BLaER1 treated with 17β-estradiol and CSF1 and Interleukin-3, amounts not matched to agents 10 nM and 100 nM (cell line): ENCODE data around the gene RHO.

Experiments used
- H3K27ac ChIP-seq, 11 experiments: shearing (Covaris generic); formaldehyde crosslinking; 2 replicates each; pipeline ENCODE4 v1.8.1; 2022
- H3K27me3 ChIP-seq, 11 experiments: shearing (Covaris generic); formaldehyde crosslinking; 2 replicates each; pipeline ENCODE4 v1.8.1; 2022
- H3K36me3 ChIP-seq, 11 experiments: shearing (Covaris generic); formaldehyde crosslinking; 2 replicates each; pipeline ENCODE4 v1.8.1; 2022
- H3K4me1 ChIP-seq, 10 experiments: shearing (Covaris generic); formaldehyde crosslinking; 2 replicates each; pipeline ENCODE4 v1.8.1; 2022
- H3K4me2 ChIP-seq, 11 experiments: shearing (Covaris generic); formaldehyde crosslinking; 2 replicates each; pipeline ENCODE4 v1.8.1; 2022
- H3K4me3 ChIP-seq, 10 experiments: shearing (Covaris generic); formaldehyde crosslinking; 2 replicates each; pipeline ENCODE4 v1.8.1; 2022
- H3K9ac ChIP-seq, 11 experiments: shearing (Covaris generic); formaldehyde crosslinking; 2 replicates each; pipeline ENCODE4 v1.8.1; 2022
- H3K9me3 ChIP-seq, 11 experiments: shearing (Covaris generic); formaldehyde crosslinking; replicated peaks in 1 of 11; 2 replicates each; pipeline ENCODE4 v1.8.1; 2022
- H4K20me1 ChIP-seq, 11 experiments: shearing (Covaris generic); formaldehyde crosslinking; 2 replicates each; pipeline ENCODE4 v1.8.1; 2022
- Cebpa-rat ChIP-seq, 11 experiments: shearing (Covaris generic); IDR thresholded peaks; 2 replicates each; pipeline ENCODE4 v1.8.1; 2022

Gene RHO

GRCh38 chr3:129571605-129572547 lies 43.4 kb downstream of the RHO start:
- Histone ChIP-seq H3K9me3 (no peaks in the 10 kb centered on the region), H3K4me1 (peaks cover 28 to 63% (median 52%) of the 10 kb centered on the region in 10 experiments), H3K9ac (peak overlapping the region in 3 of 11 experiments; percentile 5 to 16 (median 14); a peak in 2 of 22 replicates), H4K20me1 (peaks cover 0 to 70% (median 0%) of the 10 kb centered on the region in 11 experiments; a peak in 8 of 22 replicates), H3K27me3 (no peaks in the 10 kb centered on the region), H3K36me3 (peaks cover 66 to 98% (median 77%) of the 10 kb centered on the region in 11 experiments), H3K4me3 (no peak overlapping the region), H3K4me2 (no peak overlapping the region), H3K27ac (peak overlapping the region in 1 of 11 experiments; percentile 97; a peak in 1 of 22 replicates)
- TF ChIP-seq Cebpa-rat (IDR thresholded peaks at IDR 0.05) = no peak

DNA sequence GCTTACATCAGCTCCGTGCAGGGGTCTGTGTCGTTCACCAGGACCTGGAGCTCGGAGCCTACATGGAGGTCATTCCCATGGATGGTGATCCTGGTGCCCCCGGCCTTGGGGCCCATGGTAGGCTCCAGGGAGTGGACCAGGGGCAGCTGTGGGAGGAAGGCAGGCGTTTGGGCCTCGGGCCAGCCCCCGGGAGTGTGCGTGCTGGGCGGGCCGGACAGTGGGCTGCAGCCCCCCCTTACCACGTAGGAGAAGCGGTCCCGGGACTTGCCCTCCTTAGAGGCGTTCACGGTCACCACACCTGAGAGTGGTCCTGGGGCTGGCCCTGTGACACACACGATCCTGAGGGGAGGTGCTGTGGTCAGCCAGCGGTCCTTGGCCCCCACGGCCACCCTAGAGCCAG lies 44.2 kb downstream of the RHO start:
- H3K4me1 ChIP-seq = peaks cover 36 to 71% (median 60%) of the 10 kb centered on the region in 10 experiments
- no peak overlapping the region for H3K4me3 ChIP-seq
- no peaks in the 10 kb centered on the region for H3K9me3 ChIP-seq
- no peak for TF ChIP-seq Cebpa-rat (IDR thresholded peaks at IDR 0.05)
- H3K27me3 ChIP-seq = no peaks in the 10 kb centered on the region
- peak overlapping the region in 1 of 11 experiments; percentile 14; a peak in 1 of 22 replicates for H3K9ac ChIP-seq
- peak overlapping the region in 4 of 11 experiments; percentile 1 to 97 (median 92); a peak in 7 of 22 replicates for H3K4me2 ChIP-seq
- peaks cover 59 to 93% (median 70%) of the 10 kb centered on the region in 11 experiments for H3K36me3 ChIP-seq
- peaks cover 0 to 62% (median 0%) of the 10 kb centered on the region in 11 experiments; a peak in 8 of 22 replicates for H4K20me1 ChIP-seq
- peak overlapping the region in 2 of 11 experiments; percentile 95 to 97; a peak in 4 of 22 replicates for H3K27ac ChIP-seq

DNA sequence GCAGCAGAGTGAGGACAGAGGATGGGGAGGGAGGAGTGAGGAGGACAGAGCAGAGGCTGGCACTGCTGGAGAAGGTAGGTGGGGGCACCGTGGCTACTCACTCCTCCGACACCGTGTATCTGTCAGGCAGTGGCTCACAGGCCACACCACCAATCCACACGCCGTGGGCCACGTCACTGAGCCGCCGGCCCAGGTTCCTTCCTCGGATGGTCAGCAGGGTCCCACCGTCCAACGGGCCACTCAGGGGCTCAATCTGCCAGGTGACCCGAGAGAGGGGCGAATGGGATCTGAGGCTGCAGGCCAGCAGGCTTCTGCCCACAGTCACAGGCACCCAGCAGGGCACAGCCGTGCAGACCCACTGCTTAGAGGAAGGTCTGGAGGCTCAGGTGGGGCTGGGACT lies 45.1 kb downstream of the RHO start:
- no peak for TF ChIP-seq Cebpa-rat (IDR thresholded peaks at IDR 0.05)
- Histone ChIP-seq H3K27ac (peak overlapping the region in 6 of 11 experiments; percentile 91 to 97 (median 94); a peak in 11 of 22 replicates), H3K4me2 (peak overlapping the region in 8 of 11 experiments; percentile 4 to 98 (median 92); a peak in 14 of 22 replicates), H3K9ac (peak overlapping the region in 3 of 11 experiments; percentile 1 to 28 (median 25); a peak in 3 of 22 replicates), H3K9me3 (no peaks in the 10 kb centered on the region), H3K4me3 (no peak overlapping the region), H4K20me1 (peaks cover 0 to 60% (median 0%) of the 10 kb centered on the region in 11 experiments; a peak in 8 of 22 replicates), H3K36me3 (peaks cover 56 to 92% (median 63%) of the 10 kb centered on the region in 11 experiments), H3K4me1 (peaks cover 44 to 79% (median 69%) of the 10 kb centered on the region in 10 experiments), H3K27me3 (no peaks in the 10 kb centered on the region)

DNA sequence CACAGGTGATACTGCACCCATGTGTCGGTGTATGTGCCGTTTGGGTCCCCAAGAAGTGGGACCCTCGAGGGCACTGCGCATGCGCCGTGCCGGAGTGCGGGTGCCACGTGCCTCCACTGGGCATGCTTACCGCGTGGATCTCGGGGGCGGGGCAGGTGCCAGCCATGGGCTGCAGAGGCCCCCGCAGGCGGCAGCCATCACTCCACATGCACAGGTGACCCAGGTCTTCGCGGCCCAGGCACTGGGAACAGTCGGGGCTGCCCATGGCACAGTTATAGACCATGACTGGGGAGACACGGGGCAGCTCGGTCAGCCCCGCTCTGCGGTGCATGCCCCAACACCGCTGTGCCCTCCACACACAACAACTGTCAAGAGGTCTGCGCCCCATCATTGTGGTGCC lies 45.8 kb downstream of the RHO start:
- no peak for TF ChIP-seq Cebpa-rat (IDR thresholded peaks at IDR 0.05)
- H3K4me3 ChIP-seq = no peak overlapping the region; a peak in 1 of 20 replicates
- H3K9ac ChIP-seq = peak overlapping the region; percentile 43 to 91 (median 82); a peak in 19 of 22 replicates
- no peaks in the 10 kb centered on the region for H3K9me3 ChIP-seq
- H3K27me3 ChIP-seq = no peaks in the 10 kb centered on the region
- H3K27ac ChIP-seq = peak overlapping the region; percentile 39 to 97 (median 93); a peak in 20 of 22 replicates
- H3K4me1 ChIP-seq = peaks cover 52 to 87% (median 76%) of the 10 kb centered on the region in 10 experiments
- peaks cover 0 to 60% (median 0%) of the 10 kb centered on the region in 11 experiments; a peak in 8 of 22 replicates for H4K20me1 ChIP-seq
- H3K4me2 ChIP-seq = peak overlapping the region; percentile 80 to 98 (median 88); a peak in 20 of 22 replicates
- H3K36me3 ChIP-seq = peaks cover 49 to 92% (median 56%) of the 10 kb centered on the region in 11 experiments

DNA sequence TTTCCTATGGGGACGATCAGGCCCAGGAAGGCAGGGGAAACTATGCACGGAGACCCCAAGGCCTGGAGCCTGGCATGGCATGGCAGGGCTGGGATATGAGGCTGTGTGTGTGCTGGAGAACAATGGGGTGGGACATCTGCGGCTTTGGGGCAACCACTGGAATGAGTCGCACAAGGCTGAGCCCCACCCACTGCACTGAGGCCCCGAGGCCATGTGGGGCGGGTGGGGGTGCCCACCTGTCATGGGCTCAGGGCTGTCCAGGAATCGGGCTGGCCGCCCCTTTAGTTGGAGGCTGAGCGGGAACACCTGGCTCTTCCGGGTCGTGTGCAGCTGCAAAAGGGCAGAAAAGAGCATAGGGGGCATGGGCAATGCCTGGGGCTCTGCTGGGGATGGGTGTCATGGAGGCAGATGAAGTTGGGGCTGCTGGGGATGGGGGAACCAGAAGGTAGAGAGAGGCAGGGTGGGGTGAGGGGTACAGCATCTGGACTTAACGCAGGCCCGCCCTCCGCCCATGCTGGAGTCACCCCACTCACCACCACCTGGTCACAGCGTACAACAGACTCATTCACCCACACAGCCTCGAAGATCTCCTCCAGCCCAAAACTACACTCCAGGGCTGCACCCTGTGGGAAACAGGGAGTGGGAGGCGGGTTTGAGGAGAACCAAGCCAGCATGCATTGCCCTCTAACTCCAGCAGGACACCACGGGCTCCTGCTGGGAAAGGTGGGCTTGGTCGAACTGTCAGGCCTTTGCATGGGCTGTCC lies 47.0 kb downstream of the RHO start:
- H3K27ac ChIP-seq = peak overlapping the region; percentile 80 to 97 (median 93); a peak in 21 of 22 replicates
- no peaks in the 10 kb centered on the region for H3K9me3 ChIP-seq
- no peaks in the 10 kb centered on the region for H3K27me3 ChIP-seq
- H4K20me1 ChIP-seq = peaks cover 0 to 52% (median 0%) of the 10 kb centered on the region in 11 experiments; a peak in 7 of 22 replicates
- peak overlapping the region; percentile 80 to 98 (median 88) for H3K4me2 ChIP-seq
- H3K9ac ChIP-seq = peak overlapping the region; percentile 57 to 91 (median 82)
- H3K4me1 ChIP-seq = peaks cover 64 to 97% (median 85%) of the 10 kb centered on the region in 10 experiments
- peak overlapping the region in 2 of 10 experiments; percentile 22 to 69; a peak in 3 of 20 replicates for H3K4me3 ChIP-seq
- no peak for TF ChIP-seq Cebpa-rat (IDR thresholded peaks at IDR 0.05)
- peaks cover 42 to 92% (median 53%) of the 10 kb centered on the region in 11 experiments for H3K36me3 ChIP-seq

GRCh38 chr3:129575997-129576384 lies 47.6 kb downstream of the RHO start:
- TF ChIP-seq Cebpa-rat (IDR thresholded peaks at IDR 0.05) = no peak
- H3K36me3 ChIP-seq = peaks cover 38 to 92% (median 53%) of the 10 kb centered on the region in 11 experiments
- peaks cover 0 to 52% (median 0%) of the 10 kb centered on the region in 11 experiments; a peak in 7 of 22 replicates for H4K20me1 ChIP-seq
- H3K27ac ChIP-seq = peak overlapping the region; percentile 80 to 97 (median 93); a peak in 21 of 22 replicates
- peak overlapping the region; percentile 80 to 98 (median 88) for H3K4me2 ChIP-seq
- H3K4me3 ChIP-seq = peak overlapping the region in 3 of 10 experiments; percentile 8 to 69 (median 39); a peak in 3 of 20 replicates
- no peaks in the 10 kb centered on the region for H3K9me3 ChIP-seq
- peaks cover 69 to 98% (median 88%) of the 10 kb centered on the region in 10 experiments for H3K4me1 ChIP-seq
- H3K9ac ChIP-seq = peak overlapping the region; percentile 57 to 91 (median 82); a peak in 20 of 22 replicates
- no peaks in the 10 kb centered on the region for H3K27me3 ChIP-seq

GRCh38 chr3:129576514-129577352 lies 48.3 kb downstream of the RHO start:
- peak overlapping the region in 4 of 10 experiments; percentile 16 to 69 (median 59); a peak in 6 of 20 replicates for H3K4me3 ChIP-seq
- H3K27me3 ChIP-seq = no peaks in the 10 kb centered on the region
- TF ChIP-seq Cebpa-rat (IDR thresholded peaks at IDR 0.05) = peak in 2 of 11 experiments; percentile 17 to 30; a peak in 2 of 22 replicates
- peaks cover 0 to 52% (median 0%) of the 10 kb centered on the region in 11 experiments; a peak in 6 of 22 replicates for H4K20me1 ChIP-seq
- H3K9me3 ChIP-seq = no peaks in the 10 kb centered on the region
- peak overlapping the region; percentile 75 to 91 (median 82) for H3K9ac ChIP-seq
- peak overlapping the region; percentile 80 to 97 (median 93) for H3K27ac ChIP-seq
- peak overlapping the region; percentile 80 to 98 (median 88) for H3K4me2 ChIP-seq
- H3K36me3 ChIP-seq = peaks cover 36 to 92% (median 53%) of the 10 kb centered on the region in 11 experiments
- peaks cover 77 to 100% (median 93%) of the 10 kb centered on the region in 10 experiments for H3K4me1 ChIP-seq
